ENCODE measurements around the gene WNT9A.
"Not testable (repeated sequence)": the region's sequence is repeated elsewhere in the genome, so short reads cannot be mapped to it uniquely, and the experiment has no call there.

WNT9A gene, protein sequence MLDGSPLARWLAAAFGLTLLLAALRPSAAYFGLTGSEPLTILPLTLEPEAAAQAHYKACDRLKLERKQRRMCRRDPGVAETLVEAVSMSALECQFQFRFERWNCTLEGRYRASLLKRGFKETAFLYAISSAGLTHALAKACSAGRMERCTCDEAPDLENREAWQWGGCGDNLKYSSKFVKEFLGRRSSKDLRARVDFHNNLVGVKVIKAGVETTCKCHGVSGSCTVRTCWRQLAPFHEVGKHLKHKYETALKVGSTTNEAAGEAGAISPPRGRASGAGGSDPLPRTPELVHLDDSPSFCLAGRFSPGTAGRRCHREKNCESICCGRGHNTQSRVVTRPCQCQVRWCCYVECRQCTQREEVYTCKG
- 0.12 to 0.27 (median 0.19) reads per million in 4 donors for total RNA-seq

DNA sequence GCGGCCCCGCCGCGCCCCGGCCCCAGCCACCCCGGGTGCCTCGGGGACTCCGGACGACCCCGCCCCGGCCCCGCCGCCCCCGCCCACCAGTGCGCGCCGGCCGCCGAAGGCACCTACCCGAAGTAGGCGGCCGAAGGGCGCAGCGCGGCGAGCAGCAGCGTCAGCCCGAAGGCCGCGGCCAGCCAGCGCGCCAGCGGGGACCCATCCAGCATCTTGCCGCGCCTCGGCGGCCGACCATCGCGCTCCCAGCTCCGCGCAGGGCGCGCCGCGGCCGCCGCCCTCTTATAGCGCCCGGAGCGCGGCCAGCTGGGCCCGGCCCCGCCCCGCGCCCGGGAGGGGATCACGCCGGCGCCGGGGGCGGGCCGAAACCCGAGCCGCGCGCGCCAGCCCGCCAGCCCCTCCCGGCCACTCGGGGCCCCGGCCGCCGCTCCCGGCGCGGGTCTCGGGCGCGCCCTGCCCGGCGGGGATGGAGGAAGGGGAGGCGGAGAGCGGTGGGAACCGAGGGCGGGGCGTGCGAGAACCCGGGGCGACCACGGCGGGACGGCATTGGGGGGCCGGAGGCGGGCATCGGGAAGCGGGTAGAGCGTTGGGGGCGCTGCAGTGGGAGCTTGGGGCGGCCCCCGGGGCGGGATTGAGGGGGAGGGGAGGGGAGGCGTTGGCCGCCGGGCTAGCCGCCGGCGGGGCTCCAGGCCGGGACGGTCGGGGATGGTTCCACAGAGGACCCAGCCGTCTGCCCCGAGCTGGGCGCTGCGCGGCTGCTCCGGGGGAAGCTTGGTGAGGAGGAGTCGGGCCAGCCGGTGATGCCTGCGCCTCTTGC, at the start of gene WNT9A:
Gene WNT9A, minus strand, starts transcription at position 257 of the 817 bp plus-strand sequence. Its CDS starts 45 bp downstream, at position 212.
- DNase-seq = no peak

DNA sequence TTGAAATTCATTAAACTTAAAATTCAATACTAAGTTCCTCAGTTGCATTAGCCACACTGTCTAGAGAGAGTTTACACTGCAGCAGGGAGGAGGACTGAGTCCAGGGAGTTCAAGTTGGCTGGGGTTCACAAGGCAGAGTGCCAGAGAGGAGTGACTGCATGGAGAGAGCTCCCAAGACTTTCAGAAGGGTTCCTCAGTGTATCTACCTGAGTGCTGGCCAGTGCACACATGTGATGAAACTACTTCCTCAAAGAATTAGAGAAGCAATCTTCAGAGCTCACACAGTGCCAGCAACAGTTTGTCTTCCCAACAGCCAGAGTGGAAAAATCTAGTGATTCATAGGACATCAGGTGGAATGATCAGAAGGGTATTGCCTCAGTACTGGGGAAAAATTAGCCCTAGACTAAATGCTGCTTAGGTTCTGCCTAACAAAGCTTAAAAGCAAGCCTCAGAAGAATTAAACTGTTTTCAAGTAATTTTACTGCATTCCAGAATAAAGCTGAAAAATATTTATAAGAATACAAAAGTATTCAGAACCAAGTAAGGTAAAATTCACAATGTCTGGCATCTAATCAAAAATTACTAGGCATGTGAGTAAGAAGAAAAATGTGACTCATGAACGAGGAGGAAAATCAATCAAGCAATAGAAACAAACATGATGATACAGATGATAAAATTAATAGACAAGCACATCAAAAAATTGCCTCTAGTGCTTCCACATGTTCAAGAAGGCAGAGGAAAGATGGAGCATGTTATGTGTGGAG, 48.6 kb upstream of the WNT9A start:
- no peak for DNase-seq

DNA sequence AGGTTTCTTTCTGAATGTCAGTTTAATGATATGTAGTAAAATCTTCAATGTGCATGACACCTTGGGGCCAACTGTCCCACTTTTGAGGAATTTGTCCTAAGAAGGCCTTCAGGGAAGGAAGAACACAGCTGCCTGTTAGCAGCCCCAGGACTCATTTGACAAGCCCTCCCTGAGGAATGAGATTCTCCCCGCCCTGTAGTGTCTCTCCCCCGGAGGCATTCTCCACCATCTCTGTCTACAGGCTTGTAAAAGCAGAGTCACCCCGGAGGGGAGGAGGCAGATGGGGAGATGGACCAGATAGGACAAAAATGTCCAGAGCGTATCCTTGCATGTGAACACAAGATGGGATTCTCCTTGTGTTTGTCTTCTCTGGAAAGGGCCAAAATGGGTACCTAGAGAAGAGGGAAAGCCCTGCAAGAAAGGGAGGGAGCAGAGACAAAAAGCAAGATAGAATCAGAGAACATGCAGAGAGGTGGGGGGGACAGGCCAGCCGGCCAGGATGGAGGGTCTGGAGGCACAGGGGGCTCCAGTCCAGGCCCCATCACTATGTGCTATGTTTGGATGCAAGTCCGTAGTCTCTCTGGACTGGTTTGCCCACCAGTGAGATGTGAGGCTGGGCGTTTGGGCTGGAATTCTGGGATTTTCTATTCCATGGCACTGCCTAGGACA, 47.0 kb upstream of the WNT9A start:
- DNase-seq = no peak

DNA sequence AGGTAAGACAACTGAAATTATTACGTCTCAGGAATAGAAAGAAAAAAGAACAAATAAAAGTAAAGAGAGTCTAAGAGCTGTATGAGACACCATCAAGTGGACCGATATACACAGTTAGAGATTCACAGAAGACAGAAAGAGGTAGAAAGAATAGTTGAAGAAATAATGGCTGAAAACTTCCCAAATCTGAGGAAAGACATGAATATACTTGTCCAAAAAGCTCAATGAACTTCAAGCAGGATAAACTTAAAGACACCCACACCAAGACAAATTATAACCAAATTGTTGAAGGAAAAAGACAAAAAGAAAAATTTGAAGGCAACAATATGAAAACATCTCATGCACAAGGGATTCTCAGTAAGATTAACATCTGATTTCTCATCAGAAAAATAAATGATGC, 39.4 kb upstream of the WNT9A start:
- no peak for DNase-seq

DNA sequence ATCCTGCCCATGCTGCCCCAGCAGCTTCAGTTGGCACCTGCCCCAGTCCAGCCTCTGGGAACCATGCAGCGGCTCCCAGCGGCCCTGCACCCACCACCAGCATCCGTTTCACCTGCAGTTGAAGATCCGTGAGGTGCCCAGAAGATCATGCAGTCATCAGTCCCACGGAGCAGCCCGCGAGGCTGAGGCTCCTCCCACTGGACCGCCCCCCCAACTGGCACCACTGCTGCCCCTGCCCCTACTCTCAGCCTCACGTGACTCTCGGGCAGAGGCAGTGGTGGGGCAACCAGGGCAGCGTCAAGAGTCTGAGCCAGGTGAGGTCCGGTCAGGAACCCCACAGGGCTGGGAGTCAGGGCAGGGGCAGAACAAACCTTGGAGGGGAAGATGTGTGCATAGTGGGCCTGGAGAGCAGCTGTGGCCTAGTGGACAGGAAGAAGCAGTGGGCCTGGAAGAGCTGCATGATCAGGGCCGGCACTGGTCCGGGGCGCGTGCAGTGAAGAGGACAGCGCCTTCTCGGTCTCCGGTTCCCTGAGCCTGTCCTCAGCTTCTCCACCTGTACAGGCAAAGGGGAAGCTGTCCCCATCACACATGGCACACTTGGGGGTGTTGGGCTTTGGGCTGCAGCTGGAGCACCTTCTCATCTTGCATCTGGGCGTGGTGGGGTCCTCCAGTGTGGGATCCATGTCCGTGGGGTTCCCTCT, 28.0 kb upstream of the WNT9A start:
- DNase-seq = not testable (repeated sequence)

DNA sequence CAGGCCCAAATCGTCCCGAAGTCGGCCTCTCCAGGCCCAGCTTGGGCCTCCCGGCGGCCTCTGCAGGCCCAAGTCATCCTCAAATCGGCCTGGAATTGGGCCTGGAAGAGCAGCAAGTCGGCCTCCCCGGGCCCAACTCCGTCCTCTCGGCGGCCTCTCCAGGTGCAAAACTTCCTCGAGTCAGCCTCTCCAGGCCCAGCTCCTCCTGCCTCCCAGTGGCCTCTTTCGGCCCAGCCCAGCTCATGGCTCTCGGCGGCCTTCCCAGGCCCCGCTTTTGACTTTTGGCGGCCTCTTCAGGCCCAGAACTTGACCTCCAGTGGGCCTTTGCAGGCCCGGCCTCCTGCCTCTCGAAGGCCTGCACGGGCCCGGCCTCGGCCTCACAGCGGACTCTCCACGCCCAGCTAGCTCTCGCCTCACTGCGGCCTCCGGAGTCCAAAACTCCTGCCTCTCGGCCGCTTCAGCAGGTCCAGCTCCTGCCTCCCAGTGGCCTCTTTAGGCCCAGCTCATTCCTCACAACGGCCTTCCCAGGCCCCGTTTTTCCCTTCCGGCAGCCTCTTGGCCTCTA, 26.1 kb upstream of the WNT9A start:
- not testable (repeated sequence) for DNase-seq

DNA sequence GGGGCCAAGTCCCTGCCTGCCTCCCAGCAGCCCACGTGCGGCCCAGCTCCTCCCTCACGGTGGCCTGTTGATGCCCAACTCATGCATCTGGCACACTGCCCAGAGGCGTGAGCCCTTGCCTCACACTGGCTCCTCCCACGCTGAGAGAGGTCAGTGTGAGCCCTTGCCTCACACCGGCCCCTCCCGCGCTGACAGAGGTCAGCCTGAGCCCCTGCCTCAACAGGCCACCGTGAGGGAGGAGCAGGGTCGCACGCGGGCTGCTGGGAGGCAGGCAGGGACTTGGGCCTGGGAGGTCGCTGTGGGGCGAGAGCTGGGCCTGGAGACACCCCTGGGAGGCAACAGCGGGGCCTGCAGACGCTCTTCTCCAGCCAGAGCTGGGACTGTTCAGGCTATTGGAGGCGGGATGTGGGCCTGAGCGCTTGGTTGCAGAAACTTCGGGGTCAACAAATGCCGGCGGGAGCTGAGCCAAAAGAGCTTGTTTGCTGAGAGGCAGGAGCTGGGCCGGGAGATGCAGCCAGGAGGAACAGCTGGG, 25.2 kb upstream of the WNT9A start:
- not testable (repeated sequence) for DNase-seq

DNA sequence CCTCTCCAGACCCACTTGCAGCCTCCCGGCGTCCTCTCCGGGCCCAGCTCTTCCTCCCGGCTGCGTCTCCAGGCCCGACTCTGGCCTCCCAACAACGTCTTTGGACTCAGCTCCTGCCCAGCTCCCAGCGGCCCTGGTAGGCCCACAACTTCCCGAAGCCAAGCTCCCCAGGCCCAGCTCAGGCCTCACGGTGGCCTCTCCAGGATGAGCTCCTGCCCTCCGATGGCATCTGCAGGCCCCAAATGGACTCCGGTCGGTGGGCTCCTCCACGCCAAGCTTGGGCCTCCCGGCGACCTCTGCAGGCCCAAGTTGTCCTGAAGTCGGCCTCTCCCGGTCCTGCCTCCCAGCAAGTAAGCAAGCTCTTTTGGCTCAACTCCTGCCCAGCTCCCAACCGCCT, 24.5 kb upstream of the WNT9A start:
- not testable (repeated sequence) for DNase-seq

DNA sequence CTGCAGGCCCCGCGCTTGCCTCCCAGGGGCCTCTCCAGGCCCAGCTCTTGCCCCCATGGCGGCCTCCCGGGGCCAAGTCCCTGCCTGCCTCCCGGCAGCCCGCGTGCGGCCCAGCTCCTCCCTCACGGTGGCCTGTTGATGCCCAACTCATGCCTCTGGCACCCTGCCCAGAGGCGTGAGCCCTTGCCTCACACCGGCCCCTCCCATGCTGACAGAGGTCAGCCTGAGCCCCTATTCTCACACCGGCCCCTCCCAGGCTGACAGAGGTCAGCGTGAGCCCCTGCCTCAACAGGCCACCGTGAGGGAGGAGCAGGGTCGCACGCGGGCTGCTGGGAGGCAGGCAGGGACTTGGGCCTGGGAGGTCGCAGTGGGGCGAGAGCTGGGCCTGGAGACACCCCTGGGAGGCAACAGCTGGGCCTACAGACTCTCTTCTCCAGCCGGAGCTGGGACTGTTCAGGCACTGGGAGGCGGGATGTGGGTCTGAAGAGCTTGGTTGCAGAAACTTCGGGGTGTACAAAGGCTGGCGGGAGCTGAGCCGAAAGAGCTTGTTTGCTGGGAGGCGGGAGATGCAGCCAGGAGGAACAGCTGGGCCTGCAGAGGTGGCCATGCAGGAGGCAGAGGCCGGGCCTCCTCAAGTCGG, 24.0 kb upstream of the WNT9A start:
- not testable (repeated sequence) for DNase-seq

DNA sequence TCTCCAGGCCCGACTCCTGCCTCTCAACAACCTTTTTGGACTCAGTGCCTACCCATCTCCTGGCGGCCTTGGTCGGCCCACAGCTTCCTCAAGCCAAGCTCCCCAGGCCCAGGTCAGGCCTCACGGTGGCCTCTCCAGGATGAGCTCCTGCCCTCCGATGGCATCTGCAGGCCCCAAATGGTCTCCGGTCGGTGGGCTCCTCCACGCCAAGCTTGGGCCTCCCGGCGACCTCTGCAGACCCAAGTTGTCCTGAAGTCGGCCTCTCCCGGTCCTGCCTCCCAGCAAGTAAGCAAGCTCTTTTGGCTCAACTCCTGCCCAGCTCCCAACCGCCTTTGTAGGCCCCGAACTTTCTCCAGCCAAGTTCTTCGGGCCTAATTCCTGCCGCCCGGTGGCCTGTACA, 23.5 kb upstream of the WNT9A start:
- not testable (repeated sequence) for DNase-seq

DNA sequence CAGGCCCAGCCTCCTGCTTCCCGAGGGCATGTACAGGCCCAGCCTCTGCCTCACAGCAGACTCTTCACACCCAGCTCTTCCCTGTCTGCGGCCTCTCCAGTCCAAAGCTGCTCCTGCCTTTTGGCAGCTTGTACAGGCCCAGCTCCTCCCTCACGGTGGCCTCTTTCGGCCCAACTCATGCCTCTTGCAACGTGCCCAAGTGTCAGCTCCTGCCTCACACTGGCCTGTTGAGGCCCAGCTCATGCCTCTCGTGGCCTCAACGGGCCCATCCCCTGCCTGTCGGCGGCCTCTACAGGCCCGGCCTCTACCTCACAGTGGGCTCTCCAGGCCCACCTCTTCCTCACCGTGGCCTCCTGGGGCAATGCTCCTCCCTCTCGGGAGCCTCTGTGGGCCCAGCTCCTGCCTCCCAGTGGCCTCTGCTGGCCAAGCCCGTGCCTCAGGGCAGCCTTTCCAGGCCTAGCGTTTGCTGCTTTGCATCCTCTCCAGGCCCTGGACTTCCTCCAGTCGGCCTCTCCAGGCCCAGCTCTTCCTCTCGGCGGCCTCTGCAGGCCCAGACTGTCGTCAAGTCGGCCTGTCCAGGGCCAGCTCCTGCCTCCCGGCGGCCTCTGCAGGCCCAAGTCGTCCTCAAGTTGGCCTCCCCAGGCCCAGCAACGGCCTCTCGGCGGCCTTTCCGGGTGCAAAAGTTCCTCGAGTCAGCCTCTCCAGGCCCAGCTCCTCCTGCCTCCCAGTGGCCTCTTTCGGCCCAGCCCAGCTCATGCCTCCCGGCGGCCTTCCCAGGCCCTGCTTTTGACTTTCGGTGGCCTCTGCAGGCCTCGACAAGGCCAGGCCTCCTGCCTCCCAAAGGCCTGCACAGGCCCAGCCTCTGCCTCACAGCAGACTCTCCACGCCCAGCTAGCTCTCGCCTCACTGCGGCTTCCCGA, 22.6 kb upstream of the WNT9A start:
- DNase-seq = not testable (repeated sequence)

DNA sequence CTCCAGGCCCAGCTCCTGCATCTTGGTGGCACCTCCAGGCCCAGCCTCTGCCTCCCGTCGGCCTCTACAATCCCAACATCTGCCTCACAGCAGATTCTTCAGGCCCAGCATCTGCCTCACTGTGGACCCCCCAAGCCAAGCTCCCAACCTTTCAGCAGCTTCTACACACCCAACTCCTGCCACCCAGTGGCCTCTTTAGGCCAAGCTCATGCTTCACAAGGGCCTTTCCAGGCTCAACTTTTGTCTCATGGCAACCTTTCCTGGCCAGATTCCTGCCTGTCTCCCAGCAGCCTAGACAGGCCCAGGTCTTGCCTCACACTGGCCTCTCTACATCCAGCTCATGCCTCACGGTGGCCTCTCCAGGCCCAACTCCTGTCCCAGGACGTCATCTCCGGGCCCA, 20.1 kb upstream of the WNT9A start:
- DNase-seq = not testable (repeated sequence)

DNA sequence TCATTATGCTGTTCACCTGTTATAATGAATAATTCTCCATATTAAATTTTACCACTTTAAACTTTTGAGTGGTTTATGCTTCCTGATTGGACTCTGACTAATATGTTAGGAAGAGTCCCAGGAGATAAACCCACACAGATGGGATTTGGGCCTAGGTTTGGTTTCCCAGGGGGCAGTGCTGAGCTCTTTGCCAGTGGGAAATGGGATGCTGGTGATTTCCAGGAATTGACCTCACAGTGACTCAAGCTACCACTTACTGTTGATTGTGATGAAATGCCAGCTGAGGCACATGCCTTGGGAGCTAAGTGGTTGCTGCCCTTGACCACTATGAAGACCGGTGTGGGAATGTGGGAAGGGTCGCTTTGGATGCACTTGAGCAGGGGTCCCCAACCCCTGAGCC, 19.0 kb upstream of the WNT9A start:
- DNase-seq = not testable (repeated sequence)

DNA sequence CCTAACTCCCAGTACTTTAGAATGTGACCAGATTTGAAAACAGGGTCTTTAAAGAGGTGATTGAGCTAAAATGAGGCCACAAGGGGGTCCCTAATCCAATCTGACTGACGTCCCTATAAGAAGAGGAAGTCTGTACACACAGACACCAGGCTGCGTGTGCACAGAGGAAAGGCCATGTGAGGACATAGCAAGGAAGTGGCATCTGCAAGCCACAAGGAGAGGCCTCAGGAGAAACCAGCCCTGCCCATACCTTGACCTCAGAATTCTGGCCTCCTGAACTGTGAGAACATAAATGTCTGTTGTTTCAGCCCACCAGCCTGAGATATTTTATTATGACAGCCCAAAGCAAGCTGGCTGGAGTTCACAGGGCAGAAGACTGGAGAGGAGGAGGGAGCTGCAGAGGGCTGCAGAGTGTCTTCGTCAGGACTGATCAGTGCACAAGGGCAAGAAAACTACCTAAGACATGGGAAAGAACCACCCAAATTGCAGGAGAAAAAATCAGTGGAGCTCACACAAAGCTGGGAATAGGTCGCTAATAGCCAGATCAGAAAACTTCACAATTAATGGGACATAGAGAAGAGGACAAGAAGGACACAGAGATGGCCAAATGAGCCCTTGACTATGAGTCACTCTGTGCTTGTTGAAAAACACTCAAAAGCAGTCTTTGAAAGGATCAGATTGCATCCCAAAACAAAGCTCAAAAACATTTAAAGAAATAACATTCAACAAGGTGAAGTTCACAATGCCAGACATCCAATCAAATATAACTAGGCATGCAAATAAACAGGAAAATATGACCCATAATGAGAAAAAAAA, 14.1 kb upstream of the WNT9A start:
- no peak for DNase-seq

DNA sequence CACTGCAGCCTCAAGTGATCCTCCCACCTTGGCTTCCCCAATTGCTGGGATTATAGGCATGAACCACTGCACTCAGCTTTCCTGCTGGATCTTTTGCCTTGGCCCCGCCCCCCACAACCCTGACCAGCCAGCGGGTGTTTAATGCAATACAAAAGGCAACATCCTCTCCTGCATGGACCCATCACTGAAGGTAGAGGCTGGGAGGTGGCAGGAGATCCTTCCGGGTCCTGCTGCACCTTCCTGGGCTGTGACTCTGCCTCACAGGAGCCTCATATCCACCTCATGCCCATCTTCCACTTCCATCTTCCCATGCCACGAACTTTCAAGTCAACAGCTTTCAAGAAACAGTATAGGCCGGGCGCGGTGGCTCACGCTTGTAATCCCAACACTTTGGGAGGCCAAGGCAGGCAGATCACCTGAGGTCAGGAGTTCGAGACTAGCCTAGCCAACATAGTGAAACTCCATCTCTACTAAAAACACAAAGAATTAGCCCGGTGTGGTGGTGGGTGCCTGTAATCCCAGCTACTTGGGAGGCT, 11.7 kb upstream of the WNT9A start:
- DNase-seq = no peak

DNA sequence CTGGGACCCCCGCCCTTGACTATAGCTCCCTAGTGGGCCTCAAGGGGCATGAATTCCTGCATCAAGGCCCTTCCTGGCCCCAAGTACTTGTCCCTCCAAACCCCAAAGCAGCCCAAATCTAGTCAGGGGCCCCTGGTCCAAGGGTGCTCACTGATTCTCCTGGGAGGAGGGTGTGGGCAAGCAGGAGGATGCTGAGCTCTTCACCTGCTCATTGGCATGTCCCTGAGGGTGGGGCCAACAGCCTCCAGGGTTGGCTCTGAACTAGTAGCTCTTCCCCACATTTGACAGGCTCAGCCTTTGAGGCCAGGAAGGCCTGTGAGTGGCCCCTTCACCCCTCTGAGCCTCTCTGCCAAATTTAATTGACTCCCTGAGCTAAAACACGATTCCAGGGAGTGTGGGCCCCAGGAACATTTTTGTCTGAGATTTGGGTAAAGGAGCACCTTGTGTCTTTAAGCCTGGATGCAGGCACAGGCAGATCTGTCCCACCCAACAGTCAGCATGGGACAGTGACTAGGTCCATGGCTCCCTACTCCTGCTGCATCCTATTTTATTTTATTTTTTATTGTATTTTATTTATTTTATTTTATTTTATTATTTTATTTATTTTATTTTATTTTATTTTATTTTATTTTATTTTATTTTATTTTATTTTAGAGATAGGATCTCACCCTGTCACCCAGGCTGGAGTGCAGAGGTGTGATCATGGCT, 11.0 kb upstream of the WNT9A start:
- no peak for DNase-seq

DNA sequence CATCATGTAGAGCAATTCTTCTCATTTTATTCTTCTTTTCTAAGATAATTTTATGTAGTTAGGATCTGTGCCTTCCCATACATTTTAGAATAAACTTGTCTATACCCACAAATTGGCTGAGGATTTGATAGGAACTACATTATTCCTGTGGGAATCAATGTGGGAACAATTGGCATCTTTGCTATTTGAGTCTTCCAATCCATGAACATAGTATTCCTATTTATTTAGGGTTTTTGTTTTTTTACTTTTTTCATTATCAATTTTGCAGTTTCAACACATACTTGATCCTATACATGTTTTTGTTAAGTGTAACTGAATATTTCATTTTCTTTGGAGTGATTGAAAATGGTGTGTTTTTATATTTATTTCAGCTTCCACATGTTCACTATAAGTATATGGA, 8.1 kb upstream of the WNT9A start:
- DNase-seq = no peak
